ENCODE measurements around the gene DLG1. TPM values are rescaled to one million over a fixed set of nuclear protein-coding genes. Genes with fewer than 3 reads are reported as not detected.
A peak's percentile ranks its signal among the peaks of the same experiment; 100 is the strongest.

Gene DLG1
- polyA plus RNA-seq, 1 donor from 2014 or later, result 43.9 TPM

- Histone ChIP-seq H3K27ac (ENCODE audit: low read length) (peak overlapping the region; percentile 84), H3K9me2 (ENCODE audit: insufficient read depth, low read length) (no peaks in the 10 kb centered on the region), H3F3A (ENCODE audit: insufficient read depth, low read length, poor library complexity, severe bottlenecking) (no peaks in the 10 kb centered on the region), H4K20me1 (ENCODE audit: insufficient read depth) (no peaks in the 10 kb centered on the region), H3K36me3 (ENCODE audit: insufficient read depth, low read length) (no peaks in the 10 kb centered on the region), H3K79me2 (replicated peaks; ENCODE audit: insufficient read depth, low read length) (peaks cover 44% of the 10 kb centered on the region), H2AFZ (ENCODE audit: low read depth, low read length) (peak overlapping the region; percentile 65), H3K27me3 (ENCODE audit: insufficient read depth, low read depth, low read length) (no peaks in the 10 kb centered on the region), H3K4me2 (ENCODE audit: low read length) (peak overlapping the region; percentile 84), H3K9ac (ENCODE audit: low read length) (peak overlapping the region; percentile 58), H3K4me3 (ENCODE audit: low read length) (peak overlapping the region; percentile 64), H3K9me3 (ENCODE audit: low read length) (no peaks in the 10 kb centered on the region)
- TF ChIP-seq REST (IDR thresholded peaks at IDR 0.05; ENCODE audit: borderline replicate concordance) (no peak), POLR2AphosphoS5 (IDR thresholded peaks at IDR 0.05) (peak; percentile 82), EP300 (conservative IDR thresholded peaks at IDR 0.05; ENCODE audit: poor library complexity, severe bottlenecking) (no peak), SMC3 (conservative IDR thresholded peaks at IDR 0.05; ENCODE audit: poor library complexity) (peak; percentile 22), EZH2 (IDR thresholded peaks at IDR 0.05; ENCODE audit: borderline replicate concordance, insufficient read depth, low read length, poor library complexity, severe bottlenecking) (no peak), MXI1 (conservative IDR thresholded peaks at IDR 0.05; ENCODE audit: poor library complexity, severe bottlenecking) (no peak), TAF1 (IDR thresholded peaks at IDR 0.05; ENCODE audit: low read depth) (peak; percentile 73), CTCF (IDR thresholded peaks at IDR 0.05; ENCODE audit: poor library complexity, severe bottlenecking) (no peak), RAD21 (conservative IDR thresholded peaks at IDR 0.05) (peak; percentile 31)
Observed at GRCh38 chr3:197226179-197226578, 72.2 kb downstream of the DLG1 start.

GRCh38 chr3:197225579-197225978, 72.8 kb downstream of the DLG1 start:
- Histone ChIP-seq H3K9me2 (ENCODE audit: insufficient read depth, low read length) (no peaks in the 10 kb centered on the region), H4K20me1 (ENCODE audit: insufficient read depth) (no peaks in the 10 kb centered on the region), H2AFZ (ENCODE audit: low read depth, low read length) (peak overlapping the region; percentile 65), H3K79me2 (replicated peaks; ENCODE audit: insufficient read depth, low read length) (peaks cover 39% of the 10 kb centered on the region), H3K4me3 (ENCODE audit: low read length) (peak overlapping the region; percentile 64), H3K27ac (ENCODE audit: low read length) (peak overlapping the region; percentile 84), H3K36me3 (ENCODE audit: insufficient read depth, low read length) (no peaks in the 10 kb centered on the region), H3K27me3 (ENCODE audit: insufficient read depth, low read depth, low read length) (no peaks in the 10 kb centered on the region), H3K4me2 (ENCODE audit: low read length) (peak overlapping the region; percentile 84), H3F3A (ENCODE audit: insufficient read depth, low read length, poor library complexity, severe bottlenecking) (no peaks in the 10 kb centered on the region), H3K9ac (ENCODE audit: low read length) (peak overlapping the region; percentile 58), H3K9me3 (ENCODE audit: low read length) (no peaks in the 10 kb centered on the region)
- TF ChIP-seq EZH2 (IDR thresholded peaks at IDR 0.05; ENCODE audit: borderline replicate concordance, insufficient read depth, low read length, poor library complexity, severe bottlenecking) (no peak), SMC3 (conservative IDR thresholded peaks at IDR 0.05; ENCODE audit: poor library complexity) (no peak), REST (IDR thresholded peaks at IDR 0.05; ENCODE audit: borderline replicate concordance) (no peak), MXI1 (conservative IDR thresholded peaks at IDR 0.05; ENCODE audit: poor library complexity, severe bottlenecking) (no peak), POLR2AphosphoS5 (IDR thresholded peaks at IDR 0.05) (no peak)

Data from neural cell (in vitro differentiated cells).